ENCODE results near the gene MTRF1L. TPM values are rescaled to one million over a fixed set of nuclear protein-coding genes. Genes with fewer than 3 reads are reported as not detected.

MTRF1L gene
- total and polyA plus RNA-seq, 2 of the 8 experiments (the other 6 are each of a cell fraction or from before 2014, with no cell fraction given), result 4.5 to 26.5 TPM

- TF ChIP-seq CHD7 (IDR thresholded peaks at IDR 0.05; ENCODE audit: insufficient replicate concordance, low read length), result no peak
- no peak for TF ChIP-seq BACH1 (IDR thresholded peaks at IDR 0.05; ENCODE audit: low read length)
- TF ChIP-seq CBX5 (IDR thresholded peaks at IDR 0.05; ENCODE audit: low read depth, low read length), result no peak
- TF ChIP-seq RAD21 (IDR thresholded peaks at IDR 0.05 in 1 of 2, conservative IDR thresholded peaks at IDR 0.05 in 1 of 2; ENCODE audit: low read depth in 2 of 2, low read length in 2 of 2), result peak in 1 of 2 experiments; percentile 24; a peak in 1 of 4 replicates
- TF ChIP-seq SIX5 (IDR thresholded peaks at IDR 0.05; ENCODE audit: low read depth, low read length), result no peak
- peak in 1 of 3 experiments; percentile 52; a peak in 2 of 4 replicates for TF ChIP-seq CTCF (IDR thresholded peaks at IDR 0.05; ENCODE audit: control extremely low read depth in 1 of 3, insufficient read depth in 1 of 3, low read depth in 1 of 3, low read length in 3 of 3)
- no peak for TF ChIP-seq JUND (IDR thresholded peaks at IDR 0.05; ENCODE audit: low read length)
- TF ChIP-seq TEAD4 (IDR thresholded peaks at IDR 0.05; ENCODE audit: low read depth, low read length), result no peak
- TF ChIP-seq TAF1 (IDR thresholded peaks at IDR 0.05; ENCODE audit: low read depth, low read length), result no peak
Observed at GRCh38 chr6:152993431-152993830, 9.1 kb downstream of the MTRF1L start (continued).

All from H1 (cell line).